ENCODE results near the gene EEF2.
"Not testable (repeated sequence)": the region's sequence is repeated elsewhere in the genome, so short reads cannot be mapped to it uniquely, and the experiment has no call there.

The EEF2 gene

GRCh38 chr19:3958836-3959765 lies 26.2 kb downstream of the EEF2 start:
- H3K4me2 ChIP-seq (ENCODE audit: low read length) = no peak overlapping the region
- H3K4me3 ChIP-seq (ENCODE audit: low read length) = no peak overlapping the region
- H3K9ac ChIP-seq (ENCODE audit: low read depth, low read length) = no peak overlapping the region
- peaks cover 8% of the 10 kb centered on the region for H3K4me1 ChIP-seq (ENCODE audit: control insufficient read depth, insufficient read depth, low read length)
- H3K9me3 ChIP-seq (replicated peaks; ENCODE audit: low read length) = no peaks in the 10 kb centered on the region
- H3K27me3 ChIP-seq (ENCODE audit: control insufficient read depth, insufficient read depth, low read length) = no peaks in the 10 kb centered on the region
- peaks cover 72% of the 10 kb centered on the region for H3K36me3 ChIP-seq (ENCODE audit: insufficient read depth, low read length)

GRCh38 chr19:3955688-3956087 lies 29.6 kb downstream of the EEF2 start:
- H3K4me2 ChIP-seq (ENCODE audit: low read length) = no peak overlapping the region
- no peaks in the 10 kb centered on the region for H3K9me3 ChIP-seq (replicated peaks; ENCODE audit: low read length)
- no peaks in the 10 kb centered on the region for H3K27me3 ChIP-seq (ENCODE audit: control insufficient read depth, insufficient read depth, low read length)
- peaks cover 30% of the 10 kb centered on the region for H3K4me1 ChIP-seq (ENCODE audit: control insufficient read depth, insufficient read depth, low read length)
- peaks cover 41% of the 10 kb centered on the region for H3K36me3 ChIP-seq (ENCODE audit: insufficient read depth, low read length)
- no peak overlapping the region for H3K4me3 ChIP-seq (ENCODE audit: low read length)
- no peak overlapping the region for H3K9ac ChIP-seq (ENCODE audit: low read depth, low read length)

- H3K4me3 ChIP-seq (ENCODE audit: low read length); H3K4me2 ChIP-seq (ENCODE audit: low read length); H3K9me3 ChIP-seq (replicated peaks; ENCODE audit: low read length); H3K27me3 ChIP-seq (ENCODE audit: control insufficient read depth, insufficient read depth, low read length); H3K9ac ChIP-seq (ENCODE audit: low read depth, low read length): not testable (repeated sequence)
- Histone ChIP-seq H3K36me3 (ENCODE audit: insufficient read depth, low read length) (peaks cover 37% of the 10 kb centered on the region), H3K4me1 (ENCODE audit: control insufficient read depth, insufficient read depth, low read length) (peaks cover 30% of the 10 kb centered on the region)
Measured at GRCh38 chr19:3955276-3955675, 30.0 kb downstream of the EEF2 start.

- H3K27me3 ChIP-seq (ENCODE audit: control insufficient read depth, insufficient read depth, low read length) = no peaks in the 10 kb centered on the region
- H3K36me3 ChIP-seq (ENCODE audit: insufficient read depth, low read length) = peaks cover 27% of the 10 kb centered on the region
- H3K4me2 ChIP-seq (ENCODE audit: low read length) = no peak overlapping the region
- H3K9ac ChIP-seq (ENCODE audit: low read depth, low read length) = no peak overlapping the region
- H3K4me1 ChIP-seq (ENCODE audit: control insufficient read depth, insufficient read depth, low read length) = peaks cover 30% of the 10 kb centered on the region
- H3K9me3 ChIP-seq (replicated peaks; ENCODE audit: low read length) = no peaks in the 10 kb centered on the region
- H3K4me3 ChIP-seq (ENCODE audit: low read length) = no peak overlapping the region
Measured at GRCh38 chr19:3954107-3954506, 31.2 kb downstream of the EEF2 start.

- H3K9ac ChIP-seq (ENCODE audit: low read depth, low read length); H3K9me3 ChIP-seq (replicated peaks; ENCODE audit: low read length); H3K27me3 ChIP-seq (ENCODE audit: control insufficient read depth, insufficient read depth, low read length); H3K4me3 ChIP-seq (ENCODE audit: low read length); H3K4me2 ChIP-seq (ENCODE audit: low read length): not testable (repeated sequence)
- Histone ChIP-seq H3K4me1 (ENCODE audit: control insufficient read depth, insufficient read depth, low read length) (peaks cover 30% of the 10 kb centered on the region), H3K36me3 (ENCODE audit: insufficient read depth, low read length) (peaks cover 15% of the 10 kb centered on the region)
Measured at GRCh38 chr19:3952755-3953276, 32.4 kb downstream of the EEF2 start.

GRCh38 chr19:3950871-3951861 lies 34.1 kb downstream of the EEF2 start:
- Histone ChIP-seq H3K9ac (ENCODE audit: low read depth, low read length) (no peak overlapping the region), H3K4me3 (ENCODE audit: low read length) (no peak overlapping the region), H3K27me3 (ENCODE audit: control insufficient read depth, insufficient read depth, low read length) (no peaks in the 10 kb centered on the region), H3K4me2 (ENCODE audit: low read length) (peak overlapping the region; percentile 50), H3K4me1 (ENCODE audit: control insufficient read depth, insufficient read depth, low read length) (peaks cover 24% of the 10 kb centered on the region), H3K36me3 (ENCODE audit: insufficient read depth, low read length) (peaks cover 8% of the 10 kb centered on the region), H3K9me3 (replicated peaks; ENCODE audit: low read length) (no peaks in the 10 kb centered on the region)

GRCh38 chr19:3949997-3950859 lies 35.0 kb downstream of the EEF2 start:
- H3K4me2 ChIP-seq (ENCODE audit: low read length) = no peak overlapping the region
- H3K4me3 ChIP-seq (ENCODE audit: low read length) = no peak overlapping the region
- H3K9me3 ChIP-seq (replicated peaks; ENCODE audit: low read length) = no peaks in the 10 kb centered on the region
- no peak overlapping the region for H3K9ac ChIP-seq (ENCODE audit: low read depth, low read length)
- peaks cover 24% of the 10 kb centered on the region for H3K4me1 ChIP-seq (ENCODE audit: control insufficient read depth, insufficient read depth, low read length)
- H3K27me3 ChIP-seq (ENCODE audit: control insufficient read depth, insufficient read depth, low read length) = no peaks in the 10 kb centered on the region
- H3K36me3 ChIP-seq (ENCODE audit: insufficient read depth, low read length) = no peaks in the 10 kb centered on the region

- H3K36me3 ChIP-seq (ENCODE audit: insufficient read depth, low read length) = no peaks in the 10 kb centered on the region
- no peaks in the 10 kb centered on the region for H3K9me3 ChIP-seq (replicated peaks; ENCODE audit: low read length)
- H3K4me3 ChIP-seq (ENCODE audit: low read length) = no peak overlapping the region
Measured at GRCh38 chr19:3949294-3949693, 36.0 kb downstream of the EEF2 start.

GRCh38 chr19:3947316-3947933 lies 37.8 kb downstream of the EEF2 start:
- not testable (repeated sequence) for H3K4me3 ChIP-seq (ENCODE audit: low read length); H3K27me3 ChIP-seq (ENCODE audit: control insufficient read depth, insufficient read depth, low read length); H3K9me3 ChIP-seq (replicated peaks; ENCODE audit: low read length); H3K36me3 ChIP-seq (ENCODE audit: insufficient read depth, low read length); H3K4me2 ChIP-seq (ENCODE audit: low read length); H3K9ac ChIP-seq (ENCODE audit: low read depth, low read length)
- peaks cover 12% of the 10 kb centered on the region for H3K4me1 ChIP-seq (ENCODE audit: control insufficient read depth, insufficient read depth, low read length)

More at GRCh38 chr19:3949294-3949693, 36.0 kb downstream of the EEF2 start:
- no peaks in the 10 kb centered on the region for H3K27me3 ChIP-seq (ENCODE audit: control insufficient read depth, insufficient read depth, low read length)
- no peak overlapping the region for H3K9ac ChIP-seq (ENCODE audit: low read depth, low read length)
- H3K4me1 ChIP-seq (ENCODE audit: control insufficient read depth, insufficient read depth, low read length) = peaks cover 24% of the 10 kb centered on the region
- no peak overlapping the region for H3K4me2 ChIP-seq (ENCODE audit: low read length)

- no peak overlapping the region for H3K4me3 ChIP-seq (ENCODE audit: low read length)
- H3K27me3 ChIP-seq (ENCODE audit: control insufficient read depth, insufficient read depth, low read length) = no peaks in the 10 kb centered on the region
- H3K9ac ChIP-seq (ENCODE audit: low read depth, low read length) = no peak overlapping the region
- H3K4me1 ChIP-seq (ENCODE audit: control insufficient read depth, insufficient read depth, low read length) = peaks cover under 1% of the 10 kb centered on the region
- no peaks in the 10 kb centered on the region for H3K36me3 ChIP-seq (ENCODE audit: insufficient read depth, low read length)
- no peaks in the 10 kb centered on the region for H3K9me3 ChIP-seq (replicated peaks; ENCODE audit: low read length)
- no peak overlapping the region for H3K4me2 ChIP-seq (ENCODE audit: low read length)
Measured at GRCh38 chr19:3945838-3946237, 39.4 kb downstream of the EEF2 start.

Data from skeletal muscle satellite cell (primary cell).